SK-MEL-5 (cell line): ENCODE measurements around the gene FKBP1C. TPM values are rescaled to one million over a fixed set of nuclear protein-coding genes. Genes with fewer than 3 reads are reported as not detected.
A peak's percentile ranks its signal among the peaks of the same experiment; 100 is the strongest.

Source experiments
- DNase-seq: peaks from one replicate; pipeline ENCODE4 v3.0.0-alpha.2; 2016; ENCODE audit warnings: low read depth, low spot score
- in situ Hi-C: cut with HindIII; loops from 2 replicates; pipeline ENCODE4 v1.10.0; 2016; ENCODE audit warnings: low sequenced_read_pairs, high pct_unique_total_duplicates, low pct_unique_long_range_greater_than_20kb
- small RNA-seq, 2 experiments: library from RNA; depleted of rRNA; stranded (forward); fragments of <200 nt; gene quantifications; one replicate each; pipeline ENCODE3, GENCODE V24; 2014
- total RNA-seq: library from RNA; depleted of rRNA; stranded (reverse); fragments of >200 nt; shearing (Covaris generic); gene quantifications from 2 replicates; pipeline ENCODE4 v1.2.3, GENCODE V29; 2014; rRNA removed

The FKBP1C gene
- total RNA-seq, 1 experiment from 2014 or later, result 1.4 TPM

- in situ Hi-C loops, result no loop called here
- peak; percentile 28 for DNase-seq
These were observed 34.6 kb downstream of the FKBP1C start for GRCh38 chr6:63245909-63246308.

- no peak for DNase-seq
- in situ Hi-C loops, result no loop called here
These were observed 35.3 kb downstream of the FKBP1C start for GRCh38 chr6:63246581-63246980.

GRCh38 chr6:63249875-63250482, 38.7 kb downstream of the FKBP1C start:
- in situ Hi-C loops, result no loop called here
- DNase-seq, result no peak

- DNase-seq, result no peak
- in situ Hi-C loops, result no loop called here
These were observed 47.9 kb downstream of the FKBP1C start for GRCh38 chr6:63259153-63259552.

- DNase-seq, result no peak
- in situ Hi-C loops, result no loop called here
These were observed 50.6 kb downstream of the FKBP1C start for GRCh38 chr6:63261820-63262219.

Small RNA genes within 50 kb of the gene (small RNA-seq; reads per million reads assigned to genes)
- 0 reads per million in 2 experiments for gene SPTLC1P3

Other genes with a start within 250 kb of the FKBP1C start
- gene LGSN, start 108.5 kb downstream of the FKBP1C start, total RNA-seq, result 0.32 TPM in 1 of 2 replicates, not detected in the other